Neural cell (in vitro differentiated cells): ENCODE measurements around the gene WNT10A.
"Not testable (repeated sequence)": the region's sequence is repeated elsewhere in the genome, so short reads cannot be mapped to it uniquely, and the experiment has no call there.

ENCODE experiments used
- POLR2AphosphoS5 ChIP-seq: IDR thresholded peaks from 2 replicates; pipeline ENCODE4 v1.6.1; 2012
- RAD21 ChIP-seq: fragments of 450-650 bp; conservative IDR thresholded peaks from 2 replicates; pipeline ENCODE4 v1.6.1; 2014; ENCODE audit warnings: antibody characterized with exemption, mild to moderate bottlenecking, moderate library complexity
- TF ChIP-seq, protein P1 (sequence below): fragments of 450-650 bp; IDR thresholded peaks from 2 replicates; pipeline ENCODE4 v1.5.1; 2014; ENCODE audit warnings: antibody characterized with exemption, mild to moderate bottlenecking, moderate library complexity; ENCODE audit not compliant: poor library complexity, severe bottlenecking

DNA sequence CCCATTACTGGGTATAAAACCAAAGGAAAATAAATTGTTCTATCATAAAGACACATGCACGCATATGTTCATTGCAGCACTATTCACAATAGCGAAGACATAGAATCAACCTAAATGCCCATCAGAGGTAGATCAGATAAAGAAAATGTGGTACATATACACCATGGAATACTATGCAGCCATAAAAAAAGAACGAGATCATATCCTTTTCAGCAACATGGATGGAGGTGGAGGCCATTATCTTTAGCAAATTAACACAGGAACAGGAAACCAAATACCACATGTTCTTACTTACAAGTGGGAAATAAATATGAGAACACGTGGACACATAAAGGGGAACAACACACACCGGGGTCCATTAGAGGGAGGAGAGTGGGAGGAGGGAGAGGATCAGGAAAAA is 36.3 kb upstream of the WNT10A start:
- TF ChIP-seq, protein P1, sequence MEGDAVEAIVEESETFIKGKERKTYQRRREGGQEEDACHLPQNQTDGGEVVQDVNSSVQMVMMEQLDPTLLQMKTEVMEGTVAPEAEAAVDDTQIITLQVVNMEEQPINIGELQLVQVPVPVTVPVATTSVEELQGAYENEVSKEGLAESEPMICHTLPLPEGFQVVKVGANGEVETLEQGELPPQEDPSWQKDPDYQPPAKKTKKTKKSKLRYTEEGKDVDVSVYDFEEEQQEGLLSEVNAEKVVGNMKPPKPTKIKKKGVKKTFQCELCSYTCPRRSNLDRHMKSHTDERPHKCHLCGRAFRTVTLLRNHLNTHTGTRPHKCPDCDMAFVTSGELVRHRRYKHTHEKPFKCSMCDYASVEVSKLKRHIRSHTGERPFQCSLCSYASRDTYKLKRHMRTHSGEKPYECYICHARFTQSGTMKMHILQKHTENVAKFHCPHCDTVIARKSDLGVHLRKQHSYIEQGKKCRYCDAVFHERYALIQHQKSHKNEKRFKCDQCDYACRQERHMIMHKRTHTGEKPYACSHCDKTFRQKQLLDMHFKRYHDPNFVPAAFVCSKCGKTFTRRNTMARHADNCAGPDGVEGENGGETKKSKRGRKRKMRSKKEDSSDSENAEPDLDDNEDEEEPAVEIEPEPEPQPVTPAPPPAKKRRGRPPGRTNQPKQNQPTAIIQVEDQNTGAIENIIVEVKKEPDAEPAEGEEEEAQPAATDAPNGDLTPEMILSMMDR, result not testable (repeated sequence)
- TF ChIP-seq POLR2AphosphoS5, RAD21: not testable (repeated sequence)
